Measurements from ENCODE around the gene NACA.

Gene NACA

GRCh38 chr12:56723889-56724700 lies 1.0 kb downstream of the NACA start:
- TF ChIP-seq CTCF (conservative IDR thresholded peaks at IDR 0.05; ENCODE audit: low read length) = no peak
- DNase-seq (ENCODE audit: low read depth) = peak; percentile 87
- peak overlapping the region; percentile 100 for H3K4me3 ChIP-seq (ENCODE audit: low read length)

- no peak for DNase-seq (ENCODE audit: low read depth)
- peak overlapping the region; percentile 100 for H3K4me3 ChIP-seq (ENCODE audit: low read length)
- no peak for TF ChIP-seq CTCF (conservative IDR thresholded peaks at IDR 0.05; ENCODE audit: low read length)
Observed at GRCh38 chr12:56723352-56723751, 1.7 kb downstream of the NACA start.

- no peak for DNase-seq (ENCODE audit: low read depth)
- TF ChIP-seq CTCF (conservative IDR thresholded peaks at IDR 0.05; ENCODE audit: low read length) = no peak
- H3K4me3 ChIP-seq (ENCODE audit: low read length) = peak overlapping the region; percentile 2
Observed at GRCh38 chr12:56722832-56723231, 2.3 kb downstream of the NACA start.

- no peak overlapping the region for H3K4me3 ChIP-seq (ENCODE audit: low read length)
Observed at GRCh38 chr12:56721721-56722120, 3.4 kb downstream of the NACA start.

GRCh38 chr12:56721216-56721615 lies 3.9 kb downstream of the NACA start:
- TF ChIP-seq CTCF (conservative IDR thresholded peaks at IDR 0.05; ENCODE audit: low read length) = no peak
- no peak for DNase-seq (ENCODE audit: low read depth)
- H3K4me3 ChIP-seq (ENCODE audit: low read length) = no peak overlapping the region

More at GRCh38 chr12:56721721-56722120, 3.4 kb downstream of the NACA start:
- DNase-seq (ENCODE audit: low read depth) = no peak
- no peak for TF ChIP-seq CTCF (conservative IDR thresholded peaks at IDR 0.05; ENCODE audit: low read length)

- TF ChIP-seq CTCF (conservative IDR thresholded peaks at IDR 0.05; ENCODE audit: low read length) = no peak
- no peak for DNase-seq (ENCODE audit: low read depth)
- no peak overlapping the region for H3K4me3 ChIP-seq (ENCODE audit: low read length)
Observed at GRCh38 chr12:56720731-56721151, 4.4 kb downstream of the NACA start.

- no peak for TF ChIP-seq CTCF (conservative IDR thresholded peaks at IDR 0.05; ENCODE audit: low read length)
- DNase-seq (ENCODE audit: low read depth) = no peak
- H3K4me3 ChIP-seq (ENCODE audit: low read length) = no peak overlapping the region
Observed at GRCh38 chr12:56719056-56719455, 6.0 kb downstream of the NACA start.
